Mesenchymal stem cell (in vitro differentiated cells and primary cell): Measurements from ENCODE around the gene ATL2.

Source experiments
- DNase-seq: peaks from one replicate; pipeline ENCODE4 v3.0.0-alpha.2; 2013
- H2AFZ ChIP-seq: one replicate; pipeline ENCODE4 v1.6.1; 2013; ENCODE audit warnings: low read depth, mild to moderate bottlenecking, control low read depth, inconsistent platforms, low read length, moderate library complexity
- H2AK5ac ChIP-seq: 2 replicates; pipeline ENCODE4 v1.6.1; 2013; ENCODE audit warnings: low read length, moderate library complexity, mild to moderate bottlenecking, inconsistent platforms; ENCODE audit not compliant: severe bottlenecking
- H2BK120ac ChIP-seq: one replicate; pipeline ENCODE4 v1.6.1; 2013; ENCODE audit warnings: low read depth, mild to moderate bottlenecking, inconsistent platforms, low read length, moderate library complexity
- H2BK12ac ChIP-seq, 2 experiments: one replicate each; pipeline ENCODE4 v1.6.1; 2013; ENCODE audit warnings: inconsistent platforms in 2 of 2, low read length in 2 of 2, mild to moderate bottlenecking in 2 of 2, moderate library complexity in 2 of 2, control low read depth in 1 of 2
- H2BK15ac ChIP-seq: one replicate; pipeline ENCODE4 v1.6.1; 2013; ENCODE audit warnings: mild to moderate bottlenecking, low read depth, inconsistent platforms; ENCODE audit not compliant: poor library complexity, severe bottlenecking
- H2BK5ac ChIP-seq: 2 replicates; pipeline ENCODE4 v1.6.1; 2013; ENCODE audit warnings: low read depth, mild to moderate bottlenecking, low read length, control low read depth, inconsistent platforms; ENCODE audit not compliant: poor library complexity, severe bottlenecking
- H3K14ac ChIP-seq, 2 experiments: one replicate each; pipeline ENCODE4 v1.6.1; 2013; ENCODE audit warnings: inconsistent platforms in 2 of 2, low read length in 2 of 2, control low read depth in 1 of 2, mild to moderate bottlenecking in 1 of 2, moderate library complexity in 1 of 2
- H3K18ac ChIP-seq, 2 experiments: one replicate each; pipeline ENCODE4 v1.6.1; 2013; ENCODE audit warnings: inconsistent platforms in 2 of 2, low read length in 2 of 2, control low read depth in 1 of 2, low read depth in 1 of 2, mild to moderate bottlenecking in 1 of 2
- H3K23ac ChIP-seq, 2 experiments: one replicate each; pipeline ENCODE4 v1.6.1; 2013; ENCODE audit warnings: inconsistent platforms in 2 of 2, low read length in 2 of 2, mild to moderate bottlenecking in 2 of 2, moderate library complexity in 2 of 2, control low read depth in 1 of 2
- H3K27ac ChIP-seq: 2 replicates; pipeline ENCODE4 v1.5.1; 2013; ENCODE audit warnings: mild to moderate bottlenecking, moderate library complexity, low read length, control low read depth, inconsistent platforms; ENCODE audit not compliant: poor library complexity, severe bottlenecking
- H3K27me3 ChIP-seq, 2 experiments: 2 replicates each; pipeline versions ENCODE4 v1.6.1 to v1.7.0; 2013; ENCODE audit warnings: low read length in 2 of 2, mild to moderate bottlenecking in 2 of 2, moderate library complexity in 2 of 2, control low read depth in 1 of 2, inconsistent platforms in 1 of 2; ENCODE audit not compliant: control insufficient read depth in 1 of 2, insufficient read depth in 1 of 2
- H3K36me3 ChIP-seq, 2 experiments: 2 replicates each; pipeline versions ENCODE4 v1.6.1 to v1.7.0; 2013; ENCODE audit warnings: low read length in 2 of 2, control low read depth in 1 of 2, inconsistent platforms in 1 of 2, low read depth in 1 of 2, mild to moderate bottlenecking in 1 of 2; ENCODE audit not compliant: insufficient read depth in 2 of 2, control insufficient read depth in 1 of 2
- H3K4ac ChIP-seq, 2 experiments: one replicate each; pipeline ENCODE4 v1.6.1; 2013; ENCODE audit warnings: inconsistent platforms in 2 of 2, low read length in 2 of 2, mild to moderate bottlenecking in 2 of 2, moderate library complexity in 2 of 2, control low read depth in 1 of 2, low read depth in 1 of 2
- H3K4me1 ChIP-seq: 2 replicates; pipeline ENCODE4 v1.6.1; 2013; ENCODE audit warnings: low read depth, low read length, control low read depth; ENCODE audit not compliant: control insufficient read depth, insufficient read depth
- H3K4me2 ChIP-seq: 2 replicates; pipeline ENCODE4 v1.6.1; 2013; ENCODE audit warnings: low read length, mild to moderate bottlenecking, inconsistent platforms; ENCODE audit not compliant: poor library complexity, severe bottlenecking
- H3K4me3 ChIP-seq, 2 experiments: 2 replicates each; pipeline versions ENCODE4 v1.5.1 to v1.7.0; 2013; ENCODE audit warnings: low read length in 2 of 2, mild to moderate bottlenecking in 2 of 2, control low read depth in 1 of 2, low read depth in 1 of 2; ENCODE audit not compliant: insufficient read depth in 1 of 2
- H3K79me1 ChIP-seq: replicated peaks from 2 replicates; pipeline ENCODE4 v1.6.1; 2013; ENCODE audit warnings: mild to moderate bottlenecking, control low read depth, low read length, inconsistent platforms; ENCODE audit not compliant: poor library complexity, severe bottlenecking
- H3K9ac ChIP-seq: 2 replicates; pipeline ENCODE4 v1.7.0; 2013; ENCODE audit warnings: mild to moderate bottlenecking, low read length, moderate library complexity
- H3K9me3 ChIP-seq: 2 replicates; pipeline ENCODE4 v1.7.0; 2013; ENCODE audit warnings: mild to moderate bottlenecking, low read length; ENCODE audit not compliant: control insufficient read depth
- H4K8ac ChIP-seq: one replicate; pipeline ENCODE4 v1.6.1; 2013; ENCODE audit warnings: inconsistent platforms, mild to moderate bottlenecking, low read length, moderate library complexity
- H4K91ac ChIP-seq: one replicate; pipeline ENCODE4 v1.6.1; 2013; ENCODE audit warnings: mild to moderate bottlenecking, low read length, inconsistent platforms
- WGBS: methylation state at CpG from one replicate; pipeline ENCODE4 v1.1.7; 2013; ENCODE audit warnings: mixed read lengths; 5-methylcytosine and 5-hydroxymethylcytosine counted together

Gene ATL2

DNA sequence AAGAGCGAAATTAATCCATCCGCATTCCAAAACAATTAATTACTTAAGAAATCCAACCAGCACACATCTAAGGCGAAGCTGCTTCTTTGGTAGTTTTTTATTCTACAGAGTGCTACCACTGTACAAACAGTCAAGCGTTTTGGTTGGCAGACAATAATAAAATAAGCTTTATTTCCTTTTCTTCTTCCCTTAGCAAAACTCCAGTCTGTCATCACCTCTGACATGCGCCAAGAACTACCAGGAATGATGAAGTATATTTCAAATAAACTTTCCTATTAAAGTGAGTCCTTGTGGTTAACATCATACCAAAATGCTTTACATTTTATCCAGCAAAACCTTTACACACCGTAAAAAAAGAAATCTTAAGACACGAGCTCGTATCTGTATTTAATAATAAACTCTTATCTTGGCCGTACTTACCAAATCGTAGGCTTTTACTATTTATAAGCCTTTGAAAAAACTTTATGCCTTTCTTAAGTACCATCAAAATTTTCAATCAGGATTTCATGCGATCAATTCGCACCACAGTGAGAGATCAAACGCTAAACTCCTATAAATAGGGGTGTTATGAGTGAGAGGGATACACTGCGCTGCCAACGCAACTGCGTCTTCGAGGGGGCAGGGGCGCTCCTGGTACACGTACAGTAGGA lies 1.3 kb downstream of the ATL2 start:
- Histone ChIP-seq H3K4ac (no peak overlapping the region), H3K18ac (peak overlapping the region in 1 of 2 experiments; percentile 82), H4K91ac (no peak overlapping the region), H3K9me3 (no peaks in the 10 kb centered on the region), H4K8ac (peak overlapping the region; percentile 96), H3K27me3 (peaks cover 0 to 5% of the 10 kb centered on the region in 2 experiments), H3K36me3 (no peaks in the 10 kb centered on the region), H2BK5ac (no peak overlapping the region), H2BK12ac (no peak overlapping the region), H2AFZ (peak overlapping the region; percentile 100), H3K27ac (peak overlapping the region; percentile 77), H3K4me1 (peaks cover 9% of the 10 kb centered on the region), H3K23ac (no peak overlapping the region), H2AK5ac (no peak overlapping the region), H3K9ac (peak overlapping the region; percentile 94), H3K79me1 (peaks cover 3% of the 10 kb centered on the region), H2BK15ac (no peak overlapping the region), H3K14ac (no peak overlapping the region), H3K4me3 (peak overlapping the region; percentile 92 to 97), H2BK120ac (no peak overlapping the region), H3K4me2 (peak overlapping the region; percentile 58)
- peak; percentile 43 for DNase-seq
- WGBS = 36% methylated on average over 17 of the region's 19 CpGs

DNA sequence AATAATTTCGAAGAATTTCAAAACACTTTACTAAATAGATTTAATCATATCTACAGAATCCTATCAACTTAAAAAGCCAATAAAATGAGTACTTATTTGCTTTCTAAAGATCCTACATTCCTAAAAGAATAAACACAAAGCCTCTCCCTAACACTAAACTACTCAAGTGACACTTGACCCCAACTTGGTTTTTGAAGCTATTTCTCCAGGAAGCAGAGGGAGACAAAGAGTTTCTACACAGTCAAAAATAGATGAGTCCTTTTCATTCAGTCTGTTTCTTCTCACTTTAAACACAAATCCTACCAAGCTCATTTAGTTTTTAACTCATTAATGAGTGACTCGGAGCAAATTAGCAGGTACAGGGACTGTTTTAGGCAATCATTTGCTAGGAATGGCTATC lies 2.1 kb downstream of the ATL2 start:
- Histone ChIP-seq H3K4me1 (peaks cover 9% of the 10 kb centered on the region), H3K4me2 (no peak overlapping the region), H2BK12ac (no peak overlapping the region), H2AFZ (no peak overlapping the region), H3K4ac (no peak overlapping the region), H4K8ac (no peak overlapping the region), H3K4me3 (peak overlapping the region in 1 of 2 experiments; percentile 92), H3K9ac (peak overlapping the region; percentile 94), H2AK5ac (no peak overlapping the region), H2BK15ac (no peak overlapping the region), H3K27me3 (no peaks in the 10 kb centered on the region), H3K9me3 (no peaks in the 10 kb centered on the region), H3K18ac (no peak overlapping the region), H3K14ac (no peak overlapping the region), H2BK5ac (no peak overlapping the region), H4K91ac (no peak overlapping the region), H3K36me3 (no peaks in the 10 kb centered on the region), H2BK120ac (no peak overlapping the region), H3K79me1 (peaks cover 8% of the 10 kb centered on the region), H3K27ac (no peak overlapping the region), H3K23ac (no peak overlapping the region)
- WGBS = 70% methylated on average over 2 of the region's 2 CpGs
- peak; percentile 31 for DNase-seq

DNA sequence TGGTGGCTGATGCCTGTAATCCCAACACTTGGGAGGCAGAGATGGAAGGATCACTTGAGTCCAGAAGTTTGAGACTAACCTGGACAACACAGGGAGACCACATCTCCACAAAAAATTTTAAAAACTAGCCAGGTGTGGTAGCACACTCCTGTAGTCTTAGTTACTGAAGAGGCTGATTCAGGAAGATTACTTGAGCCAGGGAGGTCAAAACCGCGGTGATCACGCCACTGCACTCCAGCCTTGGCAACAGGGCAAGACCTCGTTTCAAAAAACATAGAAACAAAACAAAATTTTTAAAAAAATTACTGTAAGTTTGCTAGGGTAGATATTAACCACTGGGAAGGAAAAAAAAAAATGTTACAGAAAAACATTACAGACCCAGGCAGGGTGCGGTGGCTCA lies 5.8 kb downstream of the ATL2 start:
- WGBS = 100% methylated on average over 2 of the region's 5 CpGs
- no peak overlapping the region for H2BK12ac ChIP-seq

DNA sequence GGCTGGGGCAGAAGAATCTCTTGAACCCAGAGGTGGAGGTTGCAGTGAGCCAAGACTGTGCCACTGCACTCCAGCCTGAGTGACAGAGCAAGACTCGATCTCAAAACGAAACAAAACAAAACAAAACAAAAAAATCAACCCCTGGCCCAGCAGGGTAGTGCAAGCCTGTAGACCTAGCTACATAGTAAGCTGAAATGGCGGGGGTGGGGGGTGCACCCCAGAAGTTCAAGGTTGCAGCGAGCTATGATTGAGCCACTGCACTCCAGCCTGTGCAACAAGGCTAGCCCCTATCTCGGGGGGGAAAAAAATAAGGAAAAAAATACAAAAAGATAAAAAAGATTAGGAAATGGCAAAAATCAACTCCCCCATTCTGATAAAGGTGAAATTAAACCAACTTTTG lies 6.4 kb downstream of the ATL2 start:
- no peaks in the 10 kb centered on the region for H3K4me1 ChIP-seq
- WGBS = 100% methylated on average over 2 of the region's 5 CpGs
- H3K4me3 ChIP-seq = no peak overlapping the region

More for the DNA sequence above, 5.8 kb downstream of the ATL2 start:
- H3K27me3 ChIP-seq = no peaks in the 10 kb centered on the region
- H3K14ac ChIP-seq = no peak overlapping the region
- H2AFZ ChIP-seq = no peak overlapping the region
- no peak overlapping the region for H2BK5ac ChIP-seq
- H3K18ac ChIP-seq = no peak overlapping the region
- no peaks in the 10 kb centered on the region for H3K36me3 ChIP-seq
- peaks cover 12% of the 10 kb centered on the region for H3K79me1 ChIP-seq
- no peak overlapping the region for H2BK15ac ChIP-seq
- no peak overlapping the region for H3K9ac ChIP-seq
- H3K4me3 ChIP-seq = no peak overlapping the region
- H3K4ac ChIP-seq = no peak overlapping the region
- no peak overlapping the region for H2AK5ac ChIP-seq
- no peak overlapping the region for H3K4me2 ChIP-seq
- H2BK120ac ChIP-seq = no peak overlapping the region
- no peak for DNase-seq
- H3K23ac ChIP-seq = no peak overlapping the region
- no peak overlapping the region for H4K8ac ChIP-seq
- no peaks in the 10 kb centered on the region for H3K9me3 ChIP-seq
- H3K4me1 ChIP-seq = peaks cover 2% of the 10 kb centered on the region
- H4K91ac ChIP-seq = no peak overlapping the region
- no peak overlapping the region for H3K27ac ChIP-seq

More for the DNA sequence above, 6.4 kb downstream of the ATL2 start:
- Histone ChIP-seq H3K36me3 (no peaks in the 10 kb centered on the region), H3K18ac (no peak overlapping the region), H3K4ac (no peak overlapping the region), H2BK120ac (no peak overlapping the region), H3K79me1 (peaks cover 12% of the 10 kb centered on the region), H4K91ac (no peak overlapping the region), H3K27me3 (no peaks in the 10 kb centered on the region), H3K27ac (no peak overlapping the region), H4K8ac (no peak overlapping the region), H2AFZ (no peak overlapping the region), H3K14ac (no peak overlapping the region), H3K23ac (no peak overlapping the region), H3K9ac (no peak overlapping the region), H2BK12ac (no peak overlapping the region), H2AK5ac (no peak overlapping the region), H2BK15ac (no peak overlapping the region), H3K4me2 (no peak overlapping the region), H2BK5ac (no peak overlapping the region), H3K9me3 (no peaks in the 10 kb centered on the region)
- DNase-seq = no peak
